Endothelial cell (in vitro differentiated cells): ENCODE data around the gene STUB1. TPM values are rescaled to one million over a fixed set of nuclear protein-coding genes. Genes with fewer than 3 reads are reported as not detected.

ENCODE experiments used
- DNase-seq: peaks from one replicate; pipeline ENCODE4 v3.0.0; 2021; ENCODE audit warnings: low spot score
- H3K27ac Mint-ChIP-seq: one replicate; pipeline ENCODE4 v1.8.0; 2021; ENCODE audit warnings: mixed read lengths, inconsistent platforms; ENCODE audit not compliant: unreplicated experiment
- H3K27me3 Mint-ChIP-seq: one replicate; pipeline ENCODE4 v1.8.0; 2021; ENCODE audit warnings: mild to moderate bottlenecking, moderate library complexity, mixed read lengths, inconsistent platforms; ENCODE audit not compliant: unreplicated experiment
- H3K36me3 Mint-ChIP-seq: one replicate; pipeline ENCODE4 v1.8.0; 2021; ENCODE audit warnings: mild to moderate bottlenecking, low read depth, mixed read lengths, inconsistent platforms; ENCODE audit not compliant: unreplicated experiment
- H3K4me1 Mint-ChIP-seq: one replicate; pipeline ENCODE4 v1.8.0; 2021; ENCODE audit warnings: mild to moderate bottlenecking, mixed read lengths, inconsistent platforms; ENCODE audit not compliant: unreplicated experiment
- H3K4me3 Mint-ChIP-seq: one replicate; pipeline ENCODE4 v1.8.0; 2021; ENCODE audit warnings: mild to moderate bottlenecking, mixed read lengths, inconsistent platforms; ENCODE audit not compliant: unreplicated experiment
- H3K9me3 Mint-ChIP-seq: one replicate; pipeline ENCODE4 v1.8.0; 2021; ENCODE audit warnings: mixed read lengths, inconsistent platforms; ENCODE audit not compliant: unreplicated experiment
- long read RNA-seq: library from polyadenylated mRNA; unstranded; transcript quantifications from one replicate; pipeline ENCODE4 v2.0.0, GENCODE V29; 2020; ENCODE audit not compliant: unreplicated experiment
- total RNA-seq: library from RNA; stranded (reverse); fragmentation: NEBNext Ultra II Directional; extraction: Animal tissue kit (Norgen Biotek cat#: 25700); gene quantifications from one replicate; pipeline ENCODE4 v1.2.1, GENCODE V29; 2021; ENCODE audit not compliant: unreplicated experiment
- TF ChIP-seq, protein P1 (sequence below): fragments of 200-600 bp; sonication (generic); IDR thresholded peaks from one replicate; pipeline ENCODE4 v1.5.0; 2021; ENCODE audit warnings: antibody characterized with exemption; ENCODE audit not compliant: unreplicated experiment

The STUB1 gene
- 93.7 TPM for total RNA-seq
- long read RNA-seq, transcript STUB1-201 (7 exons, 1,472 nt), result major isoform, 78 of 100 reads
- long read RNA-seq, partial matches to known transcripts, result 3 of 100 reads
- long read RNA-seq, other reads (novel, unspliced or antisense), result 18 of 100 reads

DNA sequence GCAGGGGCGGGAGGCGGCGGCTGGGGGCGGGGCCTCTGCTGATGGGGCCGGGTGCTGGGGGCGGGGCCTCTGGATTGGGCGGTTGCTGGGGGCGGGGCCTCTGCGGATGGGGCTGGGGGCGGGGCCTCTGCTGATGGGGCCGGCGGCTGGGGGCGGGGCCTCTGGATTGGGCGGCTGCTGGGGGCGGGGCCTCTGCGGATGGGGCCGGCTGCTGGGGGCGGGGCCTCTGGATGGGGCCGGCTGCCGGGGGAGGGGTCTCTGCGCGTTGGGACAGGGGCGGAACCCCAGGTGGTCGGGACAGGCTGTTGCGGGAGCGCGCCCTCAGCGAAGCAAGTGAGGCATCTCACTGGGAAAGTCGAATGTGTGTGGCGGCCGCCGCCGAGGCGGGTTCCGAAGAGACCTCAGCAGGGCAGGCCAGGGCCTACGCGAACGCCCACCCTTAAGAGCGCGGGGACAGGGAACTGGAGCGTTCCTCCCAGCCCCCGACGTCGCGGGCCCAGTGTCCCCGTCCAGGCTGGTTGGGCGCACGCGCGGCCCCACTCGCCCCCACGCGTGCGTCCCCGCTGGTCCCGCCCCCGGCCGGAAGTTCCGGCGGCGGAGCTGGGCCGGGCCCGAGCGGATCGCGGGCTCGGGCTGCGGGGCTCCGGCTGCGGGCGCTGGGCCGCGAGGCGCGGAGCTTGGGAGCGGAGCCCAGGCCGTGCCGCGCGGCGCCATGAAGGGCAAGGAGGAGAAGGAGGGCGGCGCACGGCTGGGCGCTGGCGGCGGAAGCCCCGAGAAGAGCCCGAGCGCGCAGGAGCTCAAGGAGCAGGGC is at the start of gene STUB1:
Gene STUB1 (plus strand): TSS at position 597 of the 811 bp plus-strand sequence. CDS start 116 bp downstream, at position 713.
- TF ChIP-seq, protein P1, sequence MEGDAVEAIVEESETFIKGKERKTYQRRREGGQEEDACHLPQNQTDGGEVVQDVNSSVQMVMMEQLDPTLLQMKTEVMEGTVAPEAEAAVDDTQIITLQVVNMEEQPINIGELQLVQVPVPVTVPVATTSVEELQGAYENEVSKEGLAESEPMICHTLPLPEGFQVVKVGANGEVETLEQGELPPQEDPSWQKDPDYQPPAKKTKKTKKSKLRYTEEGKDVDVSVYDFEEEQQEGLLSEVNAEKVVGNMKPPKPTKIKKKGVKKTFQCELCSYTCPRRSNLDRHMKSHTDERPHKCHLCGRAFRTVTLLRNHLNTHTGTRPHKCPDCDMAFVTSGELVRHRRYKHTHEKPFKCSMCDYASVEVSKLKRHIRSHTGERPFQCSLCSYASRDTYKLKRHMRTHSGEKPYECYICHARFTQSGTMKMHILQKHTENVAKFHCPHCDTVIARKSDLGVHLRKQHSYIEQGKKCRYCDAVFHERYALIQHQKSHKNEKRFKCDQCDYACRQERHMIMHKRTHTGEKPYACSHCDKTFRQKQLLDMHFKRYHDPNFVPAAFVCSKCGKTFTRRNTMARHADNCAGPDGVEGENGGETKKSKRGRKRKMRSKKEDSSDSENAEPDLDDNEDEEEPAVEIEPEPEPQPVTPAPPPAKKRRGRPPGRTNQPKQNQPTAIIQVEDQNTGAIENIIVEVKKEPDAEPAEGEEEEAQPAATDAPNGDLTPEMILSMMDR, result no peak
- Mint-ChIP-seq H3K27ac (no peak within 1 kb of the TSS), H3K4me1 (peaks cover 6% of the 10 kb centered on the region), H3K4me3 (peak within 1 kb of the TSS; percentile 90), H3K9me3 (no peaks in the 10 kb centered on the region), H3K36me3 (peaks cover 5% of the 10 kb centered on the region), H3K27me3 (peaks cover 17% of the 10 kb centered on the region)
- DNase-seq, result peak; percentile 94

DNA sequence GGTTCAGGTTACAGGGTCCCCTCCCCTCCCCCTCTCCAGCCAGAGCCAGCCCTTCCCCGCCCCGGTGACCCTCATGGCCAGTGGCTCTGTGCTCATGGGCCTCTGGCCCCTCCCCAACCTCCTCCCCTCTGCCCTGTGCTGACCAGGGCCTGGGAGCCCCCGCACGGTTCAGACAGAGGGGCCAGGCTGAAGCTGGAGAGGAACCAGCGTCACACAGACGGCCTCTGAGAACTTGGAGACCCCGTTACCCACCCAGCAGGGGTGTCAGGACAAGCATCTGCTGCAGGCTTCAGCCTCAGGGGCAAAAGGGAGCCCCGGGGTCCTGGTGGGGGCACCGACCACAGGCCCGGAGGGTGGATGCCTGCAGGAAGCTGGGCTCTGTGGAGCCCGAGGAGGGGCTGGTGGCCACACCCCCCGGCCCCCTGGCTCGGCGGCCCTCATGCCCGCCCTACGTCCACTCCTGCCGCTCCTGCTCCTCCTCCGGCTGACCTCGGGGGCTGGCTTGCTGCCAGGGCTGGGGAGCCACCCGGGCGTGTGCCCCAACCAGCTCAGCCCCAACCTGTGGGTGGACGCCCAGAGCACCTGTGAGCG is 49.3 kb upstream of the STUB1 start, which contains the start of gene WFIKKN1:
Gene WFIKKN1 (plus strand): TSS at position 171 of the 591 bp plus-strand sequence. CDS start 269 bp downstream, at position 440.
- no peak within 1 kb of the TSS for H3K4me3 Mint-ChIP-seq
- H3K9me3 Mint-ChIP-seq, result no peaks in the 10 kb centered on the region
- TF ChIP-seq, protein P1, result no peak
- no peak within 1 kb of the TSS for H3K27ac Mint-ChIP-seq
- peak; percentile 26 for DNase-seq
- no peaks in the 10 kb centered on the region for H3K4me1 Mint-ChIP-seq
- H3K27me3 Mint-ChIP-seq, result peaks cover 5% of the 10 kb centered on the region
- peaks cover 5% of the 10 kb centered on the region for H3K36me3 Mint-ChIP-seq

DNA sequence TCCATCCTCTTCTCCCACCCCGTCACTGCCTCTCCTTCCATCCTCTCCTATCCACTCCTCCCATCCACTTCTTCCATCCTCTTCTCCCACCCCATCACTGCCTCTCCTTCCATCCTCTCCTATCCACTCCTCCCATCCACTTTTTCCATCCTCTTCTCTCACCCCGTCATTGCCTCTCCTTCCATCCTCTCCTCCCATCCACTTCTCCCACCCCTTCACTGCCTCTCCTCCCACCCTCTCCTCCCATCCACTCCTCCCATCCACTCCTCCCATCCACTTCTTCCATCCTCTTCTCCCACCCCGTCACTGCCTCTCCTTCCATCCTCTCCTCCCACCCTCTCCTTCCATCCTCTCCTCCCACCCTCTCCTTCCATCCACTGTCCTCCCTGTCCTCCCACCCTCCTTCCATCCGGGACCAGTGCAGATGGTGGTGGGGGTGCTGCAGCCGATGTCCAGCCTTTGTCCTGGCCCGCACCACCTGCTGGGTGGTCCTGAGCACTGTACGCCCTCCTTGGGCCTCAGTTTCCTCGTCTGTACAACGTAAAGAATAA is 48.3 kb upstream of the STUB1 start:
- Mint-ChIP-seq H3K4me1 (peaks cover 3% of the 10 kb centered on the region), H3K4me3 (no peak overlapping the region), H3K9me3 (no peaks in the 10 kb centered on the region), H3K27ac (no peak overlapping the region), H3K27me3 (peaks cover 8% of the 10 kb centered on the region), H3K36me3 (no peaks in the 10 kb centered on the region)
- TF ChIP-seq, protein P1, result no peak
- DNase-seq, result no peak

DNA sequence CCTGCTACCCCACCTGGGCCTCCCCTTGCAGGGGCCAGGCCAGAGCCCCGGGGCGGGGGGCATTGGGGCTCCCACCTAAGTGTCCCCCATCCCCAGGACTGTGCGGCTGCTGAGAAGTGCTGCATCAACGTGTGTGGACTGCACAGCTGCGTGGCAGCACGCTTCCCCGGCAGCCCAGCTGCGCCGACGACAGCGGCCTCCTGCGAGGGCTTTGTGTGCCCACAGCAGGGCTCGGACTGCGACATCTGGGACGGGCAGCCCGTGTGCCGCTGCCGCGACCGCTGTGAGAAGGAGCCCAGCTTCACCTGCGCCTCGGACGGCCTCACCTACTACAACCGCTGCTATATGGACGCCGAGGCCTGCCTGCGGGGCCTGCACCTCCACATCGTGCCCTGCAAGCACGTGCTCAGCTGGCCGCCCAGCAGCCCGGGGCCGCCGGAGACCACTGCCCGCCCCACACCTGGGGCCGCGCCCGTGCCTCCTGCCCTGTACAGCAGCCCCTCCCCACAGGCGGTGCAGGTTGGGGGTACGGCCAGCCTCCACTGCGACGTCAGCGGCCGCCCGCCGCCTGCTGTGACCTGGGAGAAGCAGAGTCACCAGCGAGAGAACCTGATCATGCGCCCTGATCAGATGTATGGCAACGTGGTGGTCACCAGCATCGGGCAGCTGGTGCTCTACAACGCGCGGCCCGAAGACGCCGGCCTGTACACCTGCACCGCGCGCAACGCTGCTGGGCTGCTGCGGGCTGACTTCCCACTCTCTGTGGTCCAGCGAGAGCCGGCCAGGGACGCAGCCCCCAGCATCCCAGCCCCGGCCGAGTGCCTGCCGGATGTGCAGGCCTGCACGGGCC is 47.5 kb upstream of the STUB1 start:
- Mint-ChIP-seq H3K27ac (no peak overlapping the region), H3K4me3 (no peak overlapping the region), H3K27me3 (peaks cover 8% of the 10 kb centered on the region), H3K9me3 (no peaks in the 10 kb centered on the region), H3K36me3 (no peaks in the 10 kb centered on the region), H3K4me1 (peaks cover 3% of the 10 kb centered on the region)
- TF ChIP-seq, protein P1, result no peak
- peak; percentile 6 for DNase-seq
